CD14-positive monocyte (primary cell): Measurements from ENCODE around the gene AGPAT2. TPM values are rescaled to one million over a fixed set of nuclear protein-coding genes. Genes with fewer than 3 reads are reported as not detected.
A peak's percentile ranks its signal among the peaks of the same experiment; 100 is the strongest.

Source experiments
- DNase-seq, 3 donors: peaks; one replicate each; pipeline ENCODE4 v3.0.0-alpha.2; 2011 to 2022
- H2AFZ ChIP-seq: 2 replicates; pipeline ENCODE4 v1.6.0; 2012; ENCODE audit warnings: mild to moderate bottlenecking, low read depth, low read length, inconsistent platforms; ENCODE audit not compliant: insufficient read depth, poor library complexity, severe bottlenecking
- H3K27ac ChIP-seq, 2 donors: 1 replicate in 1 of 2; 2 replicates in 1 of 2; pipeline ENCODE4 v1.5.1; 2012 to 2013; ENCODE audit warnings: low read length in 2 of 2, control low read depth in 1 of 2, inconsistent platforms in 1 of 2, low read depth in 1 of 2, mild to moderate bottlenecking in 1 of 2
- H3K27me3 ChIP-seq, 2 donors: one replicate each; pipeline versions ENCODE4 v1.6.0 to v1.6.1; 2011 to 2013; ENCODE audit warnings: low read length in 2 of 2; ENCODE audit not compliant: control insufficient read depth in 2 of 2, insufficient read depth in 2 of 2
- H3K36me3 ChIP-seq, 2 donors: replicated peaks in 1 of 2; 1 replicate in 1 of 2; 2 replicates in 1 of 2; pipeline versions ENCODE4 v1.5.1 to v1.6.1; 2012 to 2013; ENCODE audit warnings: low read length in 2 of 2, control low read depth in 1 of 2, inconsistent platforms in 1 of 2, mild to moderate bottlenecking in 1 of 2; ENCODE audit not compliant: insufficient read depth in 2 of 2, control insufficient read depth in 1 of 2
- H3K4me1 ChIP-seq, 2 donors: 1 replicate in 1 of 2; 2 replicates in 1 of 2; pipeline versions ENCODE4 v1.5.1 to v1.6.1; 2012 to 2013; ENCODE audit warnings: low read length in 2 of 2, control low read depth in 1 of 2, inconsistent platforms in 1 of 2, mild to moderate bottlenecking in 1 of 2, moderate library complexity in 1 of 2; ENCODE audit not compliant: insufficient read depth in 2 of 2, control insufficient read depth in 1 of 2
- H3K4me2 ChIP-seq: replicated peaks from 2 replicates; pipeline ENCODE3; 2012; ENCODE audit warnings: low read length, moderate library complexity, mild to moderate bottlenecking; ENCODE audit not compliant: poor library complexity, severe bottlenecking; ENCODE audit errors: extremely low read depth
- H3K4me3 ChIP-seq, 3 experiments: fragments of 200-600 bp in 1 of 3; sonication (generic) in 1 of 3; replicated peaks in 1 of 3; 1 replicate in 2 of 3; 2 replicates in 1 of 3; pipeline ENCODE4 v1.5.1; 2011 to 2013; ENCODE audit warnings: low read length in 3 of 3, mild to moderate bottlenecking in 3 of 3, control low read depth in 2 of 3, low read depth in 2 of 3, inconsistent platforms in 1 of 3, moderate library complexity in 1 of 3
- H3K79me2 ChIP-seq: 2 replicates; pipeline ENCODE4 v1.6.0; 2012; ENCODE audit warnings: mild to moderate bottlenecking, control low read depth, inconsistent platforms, low read length, moderate library complexity; ENCODE audit not compliant: insufficient read depth
- H3K9ac ChIP-seq: 2 replicates; pipeline ENCODE4 v1.6.0; 2017; ENCODE audit warnings: low read length, mild to moderate bottlenecking; ENCODE audit not compliant: insufficient read depth, poor library complexity, severe bottlenecking
- H3K9me3 ChIP-seq, 2 donors: replicated peaks in 1 of 2; 1 replicate in 1 of 2; 2 replicates in 1 of 2; pipeline versions ENCODE4 v1.5.1 to v1.6.1; 2012 to 2013; ENCODE audit warnings: low read length in 2 of 2, control low read depth in 1 of 2; ENCODE audit not compliant: control insufficient read depth in 1 of 2, insufficient read depth in 1 of 2
- H4K20me1 ChIP-seq: 2 replicates; pipeline ENCODE4 v1.6.0; 2012; ENCODE audit warnings: mild to moderate bottlenecking, low read length, control low read depth, moderate library complexity; ENCODE audit not compliant: insufficient read depth
- H3K27ac Mint-ChIP-seq, 7 donors: one replicate each; pipeline ENCODE4 v1.8.0; 2020; ENCODE audit warnings: mild to moderate bottlenecking in 7 of 7, mixed read lengths in 7 of 7, moderate library complexity in 6 of 7, inconsistent platforms in 2 of 7
- H3K27me3 Mint-ChIP-seq, 3 donors: one replicate each; pipeline ENCODE4 v1.8.0; 2021 to 2022; ENCODE audit warnings: low read depth in 3 of 3, mild to moderate bottlenecking in 3 of 3, mixed read lengths in 3 of 3, moderate library complexity in 3 of 3, inconsistent platforms in 1 of 3
- H3K36me3 Mint-ChIP-seq, 2 donors: one replicate each; pipeline ENCODE4 v1.8.0; 2020; ENCODE audit warnings: mixed read lengths in 2 of 2, inconsistent platforms in 1 of 2, mild to moderate bottlenecking in 1 of 2
- H3K4me1 Mint-ChIP-seq: one replicate; pipeline ENCODE4 v1.8.0; 2020; ENCODE audit warnings: mild to moderate bottlenecking, mixed read lengths
- H3K4me3 Mint-ChIP-seq, 2 donors: one replicate each; pipeline ENCODE4 v1.8.0; 2020; ENCODE audit warnings: mild to moderate bottlenecking in 2 of 2, mixed read lengths in 2 of 2, moderate library complexity in 1 of 2
- H3K9me3 Mint-ChIP-seq, 7 donors: one replicate each; pipeline ENCODE4 v1.8.0; 2020 to 2022; ENCODE audit warnings: mixed read lengths in 7 of 7, mild to moderate bottlenecking in 6 of 7, moderate library complexity in 6 of 7, inconsistent platforms in 2 of 7
- CTCF ChIP-seq: fragments of 200-600 bp; IDR thresholded peaks from one replicate; pipeline ENCODE4 v1.8.0; 2022; ENCODE audit warnings: antibody characterized with exemption, mild to moderate bottlenecking
- WGBS: methylation state at CpG from one replicate; pipeline ENCODE4 v1.1.5; 2013; ENCODE audit warnings: missing lambda C conversion rate; ENCODE audit not compliant: insufficient coverage; 5-methylcytosine and 5-hydroxymethylcytosine counted together
- intact Hi-C, 2 donors: fragments of 100-400 bp; cut with micrococcal nuclease; formaldehyde crosslinking; loops; one replicate each; pipeline versions ENCODE4 v1.15.0 to v1.15.1; 2023
- polyA plus RNA-seq, 3 donors: library from polyadenylated mRNA; depleted of rRNA in 1 of 3; unstranded in 2 of 3; stranded (reverse) in 1 of 3; fragments of 300-500 nt in 2 of 3; fragments of >200 nt in 1 of 3; fragmentation: Illumina TruSeq in 2 of 3; gene quantifications; 1 replicate in 2 of 3; 2 replicates in 1 of 3; pipeline ENCODE4 v1.2.3, GENCODE V29; 2012 to 2021
- small RNA-seq: library from RNA; depleted of rRNA; stranded (forward); fragments of <200 nt; gene quantifications from one replicate; pipeline ENCODE3, GENCODE V24; 2012; ENCODE audit warnings: low read depth; ENCODE audit not compliant: insufficient read length

Gene AGPAT2
- polyA plus RNA-seq, 3 donors = 80.1 to 139 (median 116) TPM

DNA sequence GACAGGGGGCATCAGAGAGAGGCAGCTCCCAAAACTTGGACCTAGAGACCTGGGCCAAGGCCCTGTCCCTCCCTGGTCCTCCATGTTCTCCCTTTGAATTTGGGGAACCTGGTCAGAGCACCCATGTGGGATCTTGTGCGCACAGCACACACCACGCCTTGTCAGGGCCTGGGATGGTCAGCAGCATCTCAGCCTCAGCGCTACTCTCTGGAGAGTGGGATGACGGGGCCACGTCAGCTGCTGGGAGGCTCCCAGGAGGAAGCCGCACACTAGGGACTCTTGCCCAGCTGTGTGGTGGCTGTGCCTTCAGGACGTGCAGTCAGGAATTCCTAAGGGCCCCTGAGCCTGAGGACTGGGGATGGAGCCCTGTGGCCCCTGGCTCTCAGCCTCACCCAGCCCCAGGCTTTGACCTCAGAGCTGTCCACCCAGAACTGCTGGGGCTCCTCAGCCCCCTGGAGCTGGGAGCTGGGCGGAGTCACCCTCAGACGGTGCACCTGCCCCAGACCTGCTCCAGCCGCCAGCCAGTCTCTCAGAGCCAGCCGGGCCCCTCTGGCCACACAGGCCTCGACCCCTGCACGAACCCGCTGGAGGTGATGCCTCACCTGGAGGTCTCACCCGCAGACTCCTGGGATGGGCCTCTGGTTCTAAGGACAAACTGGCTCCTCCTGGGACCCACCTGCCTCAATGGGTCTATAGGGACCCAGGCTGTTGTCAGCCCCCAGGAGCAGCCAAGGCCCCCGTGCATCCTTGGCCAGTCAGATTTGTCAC is 62.9 kb downstream of the AGPAT2 start:
- Histone ChIP-seq H3K79me2 (no peaks in the 10 kb centered on the region), H3K4me1 (peaks cover 48 to 54% of the 10 kb centered on the region in 2 donors), H3K9me3 (no peaks in the 10 kb centered on the region), H2AFZ (no peak overlapping the region), H3K4me3 (no peak overlapping the region), H3K27me3 (peaks cover 0 to 25% of the 10 kb centered on the region in 2 donors), H3K36me3 (no peaks in the 10 kb centered on the region), H3K27ac (no peak overlapping the region), H4K20me1 (no peaks in the 10 kb centered on the region), H3K4me2 (no peak overlapping the region), H3K9ac (no peak overlapping the region)
- Mint-ChIP-seq H3K4me3 (no peak overlapping the region), H3K27ac (no peak overlapping the region), H3K36me3 (peaks cover 4 to 7% of the 10 kb centered on the region in 2 donors), H3K27me3 (peaks cover 23 to 38% (median 25%) of the 10 kb centered on the region in 3 donors), H3K9me3 (peaks cover 0 to 5% (median 0%) of the 10 kb centered on the region in 7 donors), H3K4me1 (peaks cover 30% of the 10 kb centered on the region)
- no peak for TF ChIP-seq CTCF
- DNase-seq = no peak
- intact Hi-C loops = no loop called here
- 83% methylated on average over 15 of the region's 16 CpGs for WGBS

DNA sequence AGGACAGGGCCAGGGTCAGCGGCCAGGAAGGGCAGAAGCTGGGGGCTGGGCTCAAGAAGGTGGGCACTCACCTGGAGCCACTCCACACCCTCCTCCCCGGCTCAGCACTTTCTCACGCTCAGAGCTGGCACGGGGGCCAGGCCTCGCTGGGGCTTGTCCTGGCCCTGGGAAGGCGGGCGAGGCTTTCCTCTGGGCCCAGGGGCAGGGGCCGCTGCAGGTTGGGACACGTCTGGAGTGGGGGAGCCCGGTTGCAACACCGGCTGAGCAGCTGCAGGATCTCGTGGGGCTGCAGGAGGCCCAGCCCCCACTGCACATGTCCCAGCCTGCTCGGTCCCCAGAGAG is 63.4 kb downstream of the AGPAT2 start:
- H3K9ac ChIP-seq = no peak overlapping the region
- intact Hi-C loops = no loop called here
- no peaks in the 10 kb centered on the region for H3K79me2 ChIP-seq
- no peaks in the 10 kb centered on the region for H3K9me3 ChIP-seq
- no peak overlapping the region for H3K4me2 ChIP-seq
- peaks cover 0 to 5% (median 0%) of the 10 kb centered on the region in 7 donors for H3K9me3 Mint-ChIP-seq
- no peak for DNase-seq
- peaks cover 54 to 57% of the 10 kb centered on the region in 2 donors for H3K4me1 ChIP-seq
- H3K36me3 ChIP-seq = no peaks in the 10 kb centered on the region
- no peak for TF ChIP-seq CTCF
- peaks cover 18 to 33% (median 19%) of the 10 kb centered on the region in 3 donors for H3K27me3 Mint-ChIP-seq
- H3K27me3 ChIP-seq = peaks cover 0 to 20% of the 10 kb centered on the region in 2 donors
- no peak overlapping the region for H2AFZ ChIP-seq
- 35% methylated on average over 12 of the region's 13 CpGs for WGBS
- peaks cover 36% of the 10 kb centered on the region for H3K4me1 Mint-ChIP-seq
- H3K4me3 Mint-ChIP-seq = no peak overlapping the region
- no peak overlapping the region for H3K27ac ChIP-seq
- no peak overlapping the region for H3K4me3 ChIP-seq
- H3K27ac Mint-ChIP-seq = no peak overlapping the region
- H4K20me1 ChIP-seq = no peaks in the 10 kb centered on the region
- peaks cover 4 to 7% of the 10 kb centered on the region in 2 donors for H3K36me3 Mint-ChIP-seq

Small RNA genes within 50 kb of the gene (small RNA-seq; reads per million reads assigned to genes)
- gene MIR126 = 127 reads per million, percentile 96 among the genes with 10 or more reads in this experiment

Other genes starting within 250 kb of the AGPAT2 start
- gene INPP5E, start 247.6 kb downstream of the AGPAT2 start, polyA plus RNA-seq = 1 to 10 TPM; 1.0 to 8.0 (median 1.0) TPM
- gene SEC16A, start 204.4 kb downstream of the AGPAT2 start, polyA plus RNA-seq = 10 to 100 TPM; 11.1 to 36.8 (median 19.1) TPM
- gene NOTCH1, start 141.4 kb downstream of the AGPAT2 start, polyA plus RNA-seq = 10 to 100 TPM in 1 of 3 donors, 1 to 10 TPM in 2; 1.4 to 33.0 (median 2.2) TPM
- 1 to 10 TPM; 1.3 to 2.8 (median 2.2) TPM for gene EGFL7, start 24.5 kb downstream of the AGPAT2 start, polyA plus RNA-seq
- gene DIPK1B, start 25.1 kb upstream of the AGPAT2 start, polyA plus RNA-seq = under 1 TPM in 1 of 3 donors, not detected in 2; 0.10 TPM
- under 1 TPM in 1 of 3 donors, not detected in 2; 0.16 TPM for gene LCN10, start 55.5 kb upstream of the AGPAT2 start, polyA plus RNA-seq
- gene LCN6, start 61.1 kb upstream of the AGPAT2 start, polyA plus RNA-seq = not detected
- under 1 TPM in 1 of 3 donors, not detected in 2; 0.27 TPM for gene LCN8, start 70.8 kb upstream of the AGPAT2 start, polyA plus RNA-seq
- gene LCN15, start 77.1 kb upstream of the AGPAT2 start, polyA plus RNA-seq = not detected
- gene TMEM141, start 103.9 kb upstream of the AGPAT2 start, polyA plus RNA-seq = 10 to 100 TPM; 33.1 to 47.2 (median 39.2) TPM
- 1 to 10 TPM in 1 of 3 donors, under 1 TPM in 1, not detected in 1; 0.54 to 2.1 TPM for gene CCDC183, start 108.9 kb upstream of the AGPAT2 start, polyA plus RNA-seq
- 10 to 100 TPM in 1 of 3 donors, 1 to 10 TPM in 2; 6.7 to 30.9 (median 8.1) TPM for gene RABL6, start 120.5 kb upstream of the AGPAT2 start, polyA plus RNA-seq
- gene AJM1, start 155.0 kb upstream of the AGPAT2 start, polyA plus RNA-seq = 1 to 10 TPM in 1 of 3 donors, under 1 TPM in 2; 0.10 to 2.0 (median 0.18) TPM
- 100 to 1,000 TPM in 1 of 3 donors, 10 to 100 TPM in 2; 70.0 to 163 (median 94.3) TPM for gene PHPT1, start 162.0 kb upstream of the AGPAT2 start, polyA plus RNA-seq
- gene MAMDC4, start 164.9 kb upstream of the AGPAT2 start, polyA plus RNA-seq = 1 to 10 TPM in 1 of 3 donors, under 1 TPM in 1, not detected in 1; 0.07 to 5.2 TPM
- 100 to 1,000 TPM; 245 to 407 (median 264) TPM for gene EDF1, start 178.9 kb upstream of the AGPAT2 start, polyA plus RNA-seq
- 1 to 10 TPM; 1.6 to 6.1 (median 2.0) TPM for gene TRAF2, start 199.1 kb upstream of the AGPAT2 start, polyA plus RNA-seq